A673 (cell line): ENCODE measurements around the gene TTYH1. TPM values are rescaled to one million over a fixed set of nuclear protein-coding genes. Genes with fewer than 3 reads are reported as not detected.

ENCODE experiments used
- BruUV-seq: library from RNA; stranded (reverse); fragments of 400-500 nt; replicated peaks from 2 replicates; lab custom pipeline; 2021; lab: Mats Ljungman, UMichigan
- CTCF ChIA-PET: fragments of 300-600 bp; sonication (Branson Sonifier 250); formaldehyde crosslinking; loops from one replicate; lab custom pipeline; 2022; ENCODE audit warnings: antibody characterized with exemption; lab: Charles Lee
- POLR2A ChIA-PET: fragments of 300-600 bp; sonication (Branson Sonifier 250); formaldehyde crosslinking; loops from one replicate; lab custom pipeline; 2022; ENCODE audit warnings: antibody characterized with exemption; ENCODE audit not compliant: low non-redundant PET; lab: Charles Lee
- DNase-seq: peaks from one replicate; pipeline ENCODE4 v3.0.0-alpha.2; 2015; ENCODE audit warnings: low spot score
- H3K27ac ChIP-seq: fragments of 200-600 bp; sonication (generic); 2 replicates; pipeline ENCODE4 v1.5.1; 2016; ENCODE audit warnings: mixed run types, low read depth, mild to moderate bottlenecking, mixed read lengths, antibody characterized with exemption, low read length; ENCODE audit not compliant: poor library complexity, severe bottlenecking
- H3K27me3 ChIP-seq: fragments of 200-600 bp; sonication (generic); replicated peaks from 2 replicates; pipeline ENCODE4 v1.6.1; 2017; ENCODE audit warnings: mixed run types, low read depth, mild to moderate bottlenecking, mixed read lengths, antibody characterized with exemption, low read length; ENCODE audit not compliant: insufficient read depth, poor library complexity
- H3K36me3 ChIP-seq: fragments of 200-600 bp; sonication (generic); 2 replicates; pipeline ENCODE4 v1.6.1; 2016; ENCODE audit warnings: mixed run types, mild to moderate bottlenecking, mixed read lengths, antibody characterized with exemption, low read length; ENCODE audit not compliant: insufficient read depth, poor library complexity, severe bottlenecking
- H3K4me1 ChIP-seq: fragments of 200-600 bp; sonication (generic); 2 replicates; pipeline ENCODE4 v1.6.1; 2017; ENCODE audit warnings: mixed run types, mild to moderate bottlenecking, mixed read lengths, antibody characterized with exemption, low read length; ENCODE audit not compliant: insufficient read depth, poor library complexity, severe bottlenecking
- H3K4me3 ChIP-seq: fragments of 200-600 bp; sonication (generic); 2 replicates; pipeline ENCODE4 v1.5.1; 2016; ENCODE audit warnings: low read depth, mixed run types, mild to moderate bottlenecking, mixed read lengths, low read length; ENCODE audit not compliant: poor library complexity, severe bottlenecking
- H3K9me3 ChIP-seq: fragments of 200-600 bp; sonication (generic); 2 replicates; pipeline ENCODE4 v1.6.1; 2016; ENCODE audit warnings: mixed run types, low read depth, mild to moderate bottlenecking, mixed read lengths, antibody characterized with exemption, low read length; ENCODE audit not compliant: poor library complexity, severe bottlenecking
- CTCF ChIP-seq: fragments of 300-800, 200-600 bp; sonication (generic); conservative IDR thresholded peaks from 2 replicates; pipeline ENCODE4 v1.5.1; 2017; ENCODE audit warnings: low read depth, mild to moderate bottlenecking, antibody characterized with exemption, low read length, moderate library complexity, mixed read lengths
- EZH2 ChIP-seq: fragments of 200-600 bp; sonication (generic); IDR thresholded peaks from 2 replicates; pipeline ENCODE4 v1.6.1; 2017; ENCODE audit warnings: borderline replicate concordance, low read depth, mild to moderate bottlenecking, mixed read lengths, antibody characterized with exemption, low read length; ENCODE audit not compliant: poor library complexity, severe bottlenecking
- intact Hi-C: fragments of 100-400 bp; cut with micrococcal nuclease; formaldehyde crosslinking; loops from one replicate; pipeline ENCODE4 v1.10.0; 2022; ENCODE audit not compliant: unreplicated experiment
- total RNA-seq: library from RNA; stranded (reverse); gene quantifications from 2 replicates; pipeline ENCODE4 v1.2.3, GENCODE V29; 2021

Gene TTYH1
- total RNA-seq, 1 experiment from 2014 or later, result 3.0 TPM

- POLR2A ChIA-PET, result no interaction called here
- intact Hi-C loops, result no loop called here
Measured at GRCh38 chr19:54432144-54432738, 17.0 kb downstream of the TTYH1 start.

DNA sequence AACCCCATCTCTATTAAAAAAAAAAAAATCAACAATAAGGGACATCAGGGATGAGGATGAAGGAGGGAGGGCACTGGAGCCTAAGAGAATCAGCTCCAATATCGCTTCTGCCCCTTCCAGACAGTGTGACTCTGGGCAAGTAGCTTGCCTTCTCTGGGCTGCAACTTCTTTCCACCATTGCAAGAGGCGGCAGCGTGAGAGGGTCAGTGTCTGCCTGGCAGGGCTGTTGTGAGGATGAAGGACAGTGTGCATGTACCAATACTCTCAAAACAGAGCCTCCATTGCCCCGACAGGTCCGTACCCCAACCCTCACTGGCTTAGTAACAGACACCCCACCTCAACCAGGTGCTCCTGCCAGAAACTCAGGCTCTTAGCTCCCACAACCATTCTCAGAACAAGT lies 18.4 kb downstream of the TTYH1 start:
- H3K4me3 ChIP-seq, result no peak overlapping the region
- CTCF ChIA-PET, result no interaction called here
- H3K9me3 ChIP-seq, result no peaks in the 10 kb centered on the region
- H3K4me1 ChIP-seq, result peaks cover 16% of the 10 kb centered on the region
- POLR2A ChIA-PET, result no interaction called here
- DNase-seq, result no peak
- no TSS peak for BruUV-seq
- no peaks in the 10 kb centered on the region for H3K36me3 ChIP-seq
- TF ChIP-seq CTCF (no peak), EZH2 (no peak)
- H3K27ac ChIP-seq, result no peak overlapping the region
- peaks cover 4% of the 10 kb centered on the region for H3K27me3 ChIP-seq
- intact Hi-C loops, result no loop called here

More at GRCh38 chr19:54432144-54432738, 17.0 kb downstream of the TTYH1 start:
- Histone ChIP-seq H3K27ac (no peak overlapping the region), H3K4me3 (no peak overlapping the region), H3K36me3 (no peaks in the 10 kb centered on the region), H3K27me3 (peaks cover 4% of the 10 kb centered on the region), H3K9me3 (no peaks in the 10 kb centered on the region), H3K4me1 (peaks cover 16% of the 10 kb centered on the region)
- CTCF ChIA-PET, result no interaction called here
- no peak for DNase-seq
- BruUV-seq, result no TSS peak
- TF ChIP-seq CTCF, result no peak
- TF ChIP-seq EZH2, result no peak

DNA sequence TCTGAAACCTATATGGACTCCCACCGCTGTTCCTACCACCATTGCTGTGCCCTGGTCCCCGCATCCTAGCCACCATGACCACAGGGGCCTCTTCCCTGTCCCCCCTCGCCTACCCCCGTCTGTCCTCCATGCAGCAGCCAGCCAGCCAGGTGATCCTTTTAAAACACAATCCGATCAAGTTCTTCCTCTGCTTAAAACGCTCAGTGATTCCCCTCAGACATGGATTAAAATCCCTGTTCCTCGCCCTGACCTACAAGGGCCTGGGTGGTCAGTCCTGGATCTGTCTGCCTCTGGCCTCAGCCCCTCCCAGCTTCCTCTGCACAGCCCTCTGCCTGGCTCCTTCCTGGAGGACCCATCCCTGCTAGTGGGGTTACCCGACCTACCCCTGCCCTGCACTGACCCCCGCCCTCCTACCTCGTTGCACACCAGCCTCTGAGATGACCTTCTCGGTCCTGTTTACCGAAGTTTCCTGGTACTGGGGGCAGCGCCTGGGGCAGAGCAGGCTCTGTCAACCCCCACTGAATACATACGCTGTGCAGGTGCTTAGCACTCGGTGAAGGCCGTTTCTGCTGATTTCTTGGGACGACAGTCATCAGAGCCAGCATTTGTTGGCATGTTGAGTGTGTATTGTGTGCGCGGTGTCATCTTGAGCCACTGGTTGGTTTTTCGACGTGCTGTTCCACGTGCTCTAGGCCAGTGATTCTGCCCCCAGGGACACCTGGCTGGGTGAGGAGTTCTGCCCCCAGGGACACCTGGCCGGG lies 19.0 kb downstream of the TTYH1 start:
- H3K27me3 ChIP-seq, result peaks cover 4% of the 10 kb centered on the region
- no peaks in the 10 kb centered on the region for H3K9me3 ChIP-seq
- intact Hi-C loops, result no loop called here
- H3K36me3 ChIP-seq, result no peaks in the 10 kb centered on the region
- H3K27ac ChIP-seq, result no peak overlapping the region
- peaks cover 16% of the 10 kb centered on the region for H3K4me1 ChIP-seq
- DNase-seq, result no peak
- BruUV-seq, result no TSS peak
- CTCF ChIA-PET, result no interaction called here
- TF ChIP-seq CTCF, result no peak
- no peak for TF ChIP-seq EZH2
- POLR2A ChIA-PET, result no interaction called here
- H3K4me3 ChIP-seq, result no peak overlapping the region
